Upper lobe of left lung (tissue), 4 donors: ENCODE results near the gene ZNF205.

Source experiments
- POLR2A ChIP-seq, 4 donors: fragments of 450-650 bp; IDR thresholded peaks; one replicate each; pipeline ENCODE4 v1.5.1; 2016 to 2017; ENCODE audit warnings: antibody characterized with exemption in 4 of 4, mild to moderate bottlenecking in 2 of 4
- POLR2AphosphoS5 ChIP-seq, 2 donors: sonication (generic); formaldehyde crosslinking; IDR thresholded peaks; one replicate each; pipeline ENCODE4 v1.5.1; 2017; ENCODE audit warnings: antibody characterized with exemption in 2 of 2
- TF ChIP-seq, protein P1 (sequence below), 6 experiments: fragments of 450-650 bp in 4 of 6; fragments of 200-600 bp in 2 of 6; sonication (generic) in 2 of 6; IDR thresholded peaks; one replicate each; pipeline ENCODE4 v1.5.1; 2016 to 2019; ENCODE audit warnings: antibody characterized with exemption in 6 of 6

DNA sequence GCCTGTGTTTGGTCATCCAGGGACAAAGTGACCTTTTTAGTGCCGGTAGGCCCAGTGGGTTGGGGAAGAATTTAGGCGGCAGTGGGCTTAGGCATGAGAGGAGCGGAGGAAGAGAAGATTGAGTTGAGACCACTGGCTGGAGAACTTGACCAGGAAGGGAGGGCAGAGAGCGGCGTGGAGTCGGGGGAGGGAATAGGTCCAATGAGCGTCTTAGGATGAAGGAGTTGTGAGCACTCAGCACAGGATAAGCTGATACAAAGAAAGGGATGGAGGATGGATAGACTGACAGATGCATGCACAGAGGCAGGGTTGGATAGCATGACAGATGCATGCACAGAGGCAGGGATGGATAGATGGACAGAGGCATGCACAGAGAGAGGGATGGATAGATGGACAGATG lies 38.9 kb upstream of the ZNF205 start:
- TF ChIP-seq, protein P1, sequence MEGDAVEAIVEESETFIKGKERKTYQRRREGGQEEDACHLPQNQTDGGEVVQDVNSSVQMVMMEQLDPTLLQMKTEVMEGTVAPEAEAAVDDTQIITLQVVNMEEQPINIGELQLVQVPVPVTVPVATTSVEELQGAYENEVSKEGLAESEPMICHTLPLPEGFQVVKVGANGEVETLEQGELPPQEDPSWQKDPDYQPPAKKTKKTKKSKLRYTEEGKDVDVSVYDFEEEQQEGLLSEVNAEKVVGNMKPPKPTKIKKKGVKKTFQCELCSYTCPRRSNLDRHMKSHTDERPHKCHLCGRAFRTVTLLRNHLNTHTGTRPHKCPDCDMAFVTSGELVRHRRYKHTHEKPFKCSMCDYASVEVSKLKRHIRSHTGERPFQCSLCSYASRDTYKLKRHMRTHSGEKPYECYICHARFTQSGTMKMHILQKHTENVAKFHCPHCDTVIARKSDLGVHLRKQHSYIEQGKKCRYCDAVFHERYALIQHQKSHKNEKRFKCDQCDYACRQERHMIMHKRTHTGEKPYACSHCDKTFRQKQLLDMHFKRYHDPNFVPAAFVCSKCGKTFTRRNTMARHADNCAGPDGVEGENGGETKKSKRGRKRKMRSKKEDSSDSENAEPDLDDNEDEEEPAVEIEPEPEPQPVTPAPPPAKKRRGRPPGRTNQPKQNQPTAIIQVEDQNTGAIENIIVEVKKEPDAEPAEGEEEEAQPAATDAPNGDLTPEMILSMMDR (IDR thresholded peaks at IDR 0.05) = no peak
- TF ChIP-seq POLR2AphosphoS5 (IDR thresholded peaks at IDR 0.05) (no peak), POLR2A (IDR thresholded peaks at IDR 0.05) (no peak)
